ENCODE measurements around the gene PWWP2B.

DNA sequence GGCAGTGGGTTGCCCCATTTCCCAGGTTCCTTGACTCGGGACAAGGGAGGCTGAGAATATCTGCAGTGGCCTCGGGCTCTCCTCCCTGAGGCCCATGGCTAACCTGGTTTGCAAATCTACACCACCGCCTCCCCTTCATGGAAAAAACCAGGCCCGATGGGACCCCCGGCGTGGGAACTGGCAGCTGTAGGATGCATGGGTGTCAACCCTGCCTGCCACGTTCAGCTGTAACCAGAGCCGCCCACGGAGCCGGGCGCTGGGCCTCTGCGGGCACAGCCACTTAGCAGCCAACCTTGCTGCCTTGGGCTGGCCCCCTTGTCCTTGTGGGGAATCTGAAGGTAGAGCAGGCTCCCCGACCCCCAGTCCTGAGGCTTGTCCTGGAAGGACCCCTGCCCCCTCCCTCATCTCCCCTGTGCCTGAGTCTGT lies 1.6 kb downstream of the PWWP2B start:
- TF ChIP-seq, protein P1, sequence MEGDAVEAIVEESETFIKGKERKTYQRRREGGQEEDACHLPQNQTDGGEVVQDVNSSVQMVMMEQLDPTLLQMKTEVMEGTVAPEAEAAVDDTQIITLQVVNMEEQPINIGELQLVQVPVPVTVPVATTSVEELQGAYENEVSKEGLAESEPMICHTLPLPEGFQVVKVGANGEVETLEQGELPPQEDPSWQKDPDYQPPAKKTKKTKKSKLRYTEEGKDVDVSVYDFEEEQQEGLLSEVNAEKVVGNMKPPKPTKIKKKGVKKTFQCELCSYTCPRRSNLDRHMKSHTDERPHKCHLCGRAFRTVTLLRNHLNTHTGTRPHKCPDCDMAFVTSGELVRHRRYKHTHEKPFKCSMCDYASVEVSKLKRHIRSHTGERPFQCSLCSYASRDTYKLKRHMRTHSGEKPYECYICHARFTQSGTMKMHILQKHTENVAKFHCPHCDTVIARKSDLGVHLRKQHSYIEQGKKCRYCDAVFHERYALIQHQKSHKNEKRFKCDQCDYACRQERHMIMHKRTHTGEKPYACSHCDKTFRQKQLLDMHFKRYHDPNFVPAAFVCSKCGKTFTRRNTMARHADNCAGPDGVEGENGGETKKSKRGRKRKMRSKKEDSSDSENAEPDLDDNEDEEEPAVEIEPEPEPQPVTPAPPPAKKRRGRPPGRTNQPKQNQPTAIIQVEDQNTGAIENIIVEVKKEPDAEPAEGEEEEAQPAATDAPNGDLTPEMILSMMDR (IDR thresholded peaks at IDR 0.05; ENCODE audit: low read depth, low read length): no peak
- TF ChIP-seq POLR2A (IDR thresholded peaks at IDR 0.05; ENCODE audit: extremely low read depth, insufficient read length): no peak
- TF ChIP-seq, protein P2, sequence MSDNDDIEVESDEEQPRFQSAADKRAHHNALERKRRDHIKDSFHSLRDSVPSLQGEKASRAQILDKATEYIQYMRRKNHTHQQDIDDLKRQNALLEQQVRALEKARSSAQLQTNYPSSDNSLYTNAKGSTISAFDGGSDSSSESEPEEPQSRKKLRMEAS (IDR thresholded peaks at IDR 0.05; ENCODE audit: low read depth, low read length): no peak

All from NB4 (cell line).